GM23338 (cell line): ENCODE data around the gene PARVG.

Experiments
- EZH2 ChIP-seq: fragments of 200-600 bp; sonication (generic); IDR thresholded peaks from one replicate; pipeline ENCODE4 v1.8.0; 2017; ENCODE audit warnings: antibody characterized with exemption, mild to moderate bottlenecking, low read depth; ENCODE audit not compliant: unreplicated experiment
- NANOG ChIP-seq: IDR thresholded peaks from 2 replicates; pipeline ENCODE4 v1.6.1; 2016; ENCODE audit warnings: antibody characterized with exemption, borderline replicate concordance
- STAT1 ChIP-seq: IDR thresholded peaks from one replicate; pipeline ENCODE4 v1.6.1; 2016; ENCODE audit warnings: antibody characterized with exemption; ENCODE audit not compliant: unreplicated experiment
- ZNF114 ChIP-seq: fragments of 250-450 bp; sonication (Bioruptor Pico); IDR thresholded peaks from 2 replicates; pipeline ENCODE4 v1.5.0; 2020; ENCODE audit warnings: mild to moderate bottlenecking, moderate library complexity
- TF ChIP-seq, protein P1 (sequence below), 2 experiments: fragments of 200-600 bp in 1 of 2; sonication (generic) in 1 of 2; conservative IDR thresholded peaks; 2 replicates each; pipeline versions ENCODE4 v1.5.1 to v1.6.1; 2016 to 2017; ENCODE audit warnings: antibody characterized with exemption in 2 of 2, low read depth in 2 of 2, mild to moderate bottlenecking in 2 of 2, moderate library complexity in 1 of 2
- TF ChIP-seq, protein P2 (sequence below): IDR thresholded peaks from one replicate; pipeline ENCODE4 v1.6.1; 2018; ENCODE audit warnings: antibody characterized with exemption; ENCODE audit not compliant: unreplicated experiment

GRCh38 chr22:44163536-44163935, 17.2 kb upstream of the PARVG start:
- no peak for TF ChIP-seq STAT1
- TF ChIP-seq, protein P1, sequence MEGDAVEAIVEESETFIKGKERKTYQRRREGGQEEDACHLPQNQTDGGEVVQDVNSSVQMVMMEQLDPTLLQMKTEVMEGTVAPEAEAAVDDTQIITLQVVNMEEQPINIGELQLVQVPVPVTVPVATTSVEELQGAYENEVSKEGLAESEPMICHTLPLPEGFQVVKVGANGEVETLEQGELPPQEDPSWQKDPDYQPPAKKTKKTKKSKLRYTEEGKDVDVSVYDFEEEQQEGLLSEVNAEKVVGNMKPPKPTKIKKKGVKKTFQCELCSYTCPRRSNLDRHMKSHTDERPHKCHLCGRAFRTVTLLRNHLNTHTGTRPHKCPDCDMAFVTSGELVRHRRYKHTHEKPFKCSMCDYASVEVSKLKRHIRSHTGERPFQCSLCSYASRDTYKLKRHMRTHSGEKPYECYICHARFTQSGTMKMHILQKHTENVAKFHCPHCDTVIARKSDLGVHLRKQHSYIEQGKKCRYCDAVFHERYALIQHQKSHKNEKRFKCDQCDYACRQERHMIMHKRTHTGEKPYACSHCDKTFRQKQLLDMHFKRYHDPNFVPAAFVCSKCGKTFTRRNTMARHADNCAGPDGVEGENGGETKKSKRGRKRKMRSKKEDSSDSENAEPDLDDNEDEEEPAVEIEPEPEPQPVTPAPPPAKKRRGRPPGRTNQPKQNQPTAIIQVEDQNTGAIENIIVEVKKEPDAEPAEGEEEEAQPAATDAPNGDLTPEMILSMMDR (conservative IDR thresholded peaks at IDR 0.05; ENCODE audit: low read depth in 2 of 2), result no peak
- TF ChIP-seq, protein P2, sequence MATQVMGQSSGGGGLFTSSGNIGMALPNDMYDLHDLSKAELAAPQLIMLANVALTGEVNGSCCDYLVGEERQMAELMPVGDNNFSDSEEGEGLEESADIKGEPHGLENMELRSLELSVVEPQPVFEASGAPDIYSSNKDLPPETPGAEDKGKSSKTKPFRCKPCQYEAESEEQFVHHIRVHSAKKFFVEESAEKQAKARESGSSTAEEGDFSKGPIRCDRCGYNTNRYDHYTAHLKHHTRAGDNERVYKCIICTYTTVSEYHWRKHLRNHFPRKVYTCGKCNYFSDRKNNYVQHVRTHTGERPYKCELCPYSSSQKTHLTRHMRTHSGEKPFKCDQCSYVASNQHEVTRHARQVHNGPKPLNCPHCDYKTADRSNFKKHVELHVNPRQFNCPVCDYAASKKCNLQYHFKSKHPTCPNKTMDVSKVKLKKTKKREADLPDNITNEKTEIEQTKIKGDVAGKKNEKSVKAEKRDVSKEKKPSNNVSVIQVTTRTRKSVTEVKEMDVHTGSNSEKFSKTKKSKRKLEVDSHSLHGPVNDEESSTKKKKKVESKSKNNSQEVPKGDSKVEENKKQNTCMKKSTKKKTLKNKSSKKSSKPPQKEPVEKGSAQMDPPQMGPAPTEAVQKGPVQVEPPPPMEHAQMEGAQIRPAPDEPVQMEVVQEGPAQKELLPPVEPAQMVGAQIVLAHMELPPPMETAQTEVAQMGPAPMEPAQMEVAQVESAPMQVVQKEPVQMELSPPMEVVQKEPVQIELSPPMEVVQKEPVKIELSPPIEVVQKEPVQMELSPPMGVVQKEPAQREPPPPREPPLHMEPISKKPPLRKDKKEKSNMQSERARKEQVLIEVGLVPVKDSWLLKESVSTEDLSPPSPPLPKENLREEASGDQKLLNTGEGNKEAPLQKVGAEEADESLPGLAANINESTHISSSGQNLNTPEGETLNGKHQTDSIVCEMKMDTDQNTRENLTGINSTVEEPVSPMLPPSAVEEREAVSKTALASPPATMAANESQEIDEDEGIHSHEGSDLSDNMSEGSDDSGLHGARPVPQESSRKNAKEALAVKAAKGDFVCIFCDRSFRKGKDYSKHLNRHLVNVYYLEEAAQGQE, result no peak
- no peak for TF ChIP-seq EZH2
- TF ChIP-seq NANOG, result no peak
- no peak for TF ChIP-seq ZNF114 (CRISPR knock-in tag)
